Ishikawa (cell line): ENCODE data around the gene GAL3ST1.

ENCODE experiments used
- EGR1 ChIP-seq: IDR thresholded peaks from 2 replicates; pipeline ENCODE4 v1.6.1; 2012
- EP300 ChIP-seq: IDR thresholded peaks from 2 replicates; pipeline ENCODE4 v1.6.1; 2012; ENCODE audit warnings: borderline replicate concordance
- FOXM1 ChIP-seq: IDR thresholded peaks from 2 replicates; pipeline ENCODE4 v1.6.1; 2012; ENCODE audit warnings: low read depth, borderline replicate concordance
- RAD21 ChIP-seq: IDR thresholded peaks from 2 replicates; pipeline ENCODE4 v1.6.1; 2012; ENCODE audit warnings: low read depth
- TAF1 ChIP-seq: IDR thresholded peaks from 2 replicates; pipeline ENCODE4 v1.6.1; 2012; ENCODE audit warnings: low read depth, mild to moderate bottlenecking
- TCF12 ChIP-seq: IDR thresholded peaks from 2 replicates; pipeline ENCODE4 v1.6.1; 2012; ENCODE audit warnings: low read depth
- YY1 ChIP-seq: IDR thresholded peaks from 2 replicates; pipeline ENCODE4 v1.6.1; 2012; ENCODE audit warnings: low read depth
- ZBTB7A ChIP-seq: IDR thresholded peaks from 2 replicates; pipeline ENCODE4 v1.6.1; 2012; ENCODE audit warnings: low read depth
- TF ChIP-seq, protein P1 (sequence below): IDR thresholded peaks from 2 replicates; pipeline ENCODE4 v1.6.1; 2012; ENCODE audit warnings: low read depth, mild to moderate bottlenecking

DNA sequence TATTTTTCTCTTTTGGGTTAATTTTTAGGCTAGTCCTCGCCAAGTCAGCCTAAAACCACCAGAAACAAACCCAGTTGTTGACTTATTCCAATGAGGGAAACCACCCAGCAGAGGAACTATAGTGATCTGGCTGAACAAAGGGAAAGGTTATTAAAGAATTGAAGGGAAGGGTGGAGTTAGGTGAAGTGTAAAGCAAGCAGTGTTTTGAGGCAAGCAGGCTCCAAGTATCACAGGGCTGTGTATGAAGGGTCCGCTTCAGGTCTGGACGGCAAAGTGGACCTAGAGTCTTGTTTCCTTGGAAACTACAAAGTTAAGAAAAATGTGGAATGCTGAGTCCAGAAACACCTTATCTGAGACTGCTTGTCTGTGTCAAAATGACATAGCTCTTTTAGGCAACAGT is 29.3 kb upstream of the GAL3ST1 start:
- TF ChIP-seq RAD21 (no peak), TAF1 (no peak), EP300 (no peak), ZBTB7A (no peak), FOXM1 (no peak), TCF12 (no peak), YY1 (no peak), EGR1 (no peak)
- TF ChIP-seq, protein P1, sequence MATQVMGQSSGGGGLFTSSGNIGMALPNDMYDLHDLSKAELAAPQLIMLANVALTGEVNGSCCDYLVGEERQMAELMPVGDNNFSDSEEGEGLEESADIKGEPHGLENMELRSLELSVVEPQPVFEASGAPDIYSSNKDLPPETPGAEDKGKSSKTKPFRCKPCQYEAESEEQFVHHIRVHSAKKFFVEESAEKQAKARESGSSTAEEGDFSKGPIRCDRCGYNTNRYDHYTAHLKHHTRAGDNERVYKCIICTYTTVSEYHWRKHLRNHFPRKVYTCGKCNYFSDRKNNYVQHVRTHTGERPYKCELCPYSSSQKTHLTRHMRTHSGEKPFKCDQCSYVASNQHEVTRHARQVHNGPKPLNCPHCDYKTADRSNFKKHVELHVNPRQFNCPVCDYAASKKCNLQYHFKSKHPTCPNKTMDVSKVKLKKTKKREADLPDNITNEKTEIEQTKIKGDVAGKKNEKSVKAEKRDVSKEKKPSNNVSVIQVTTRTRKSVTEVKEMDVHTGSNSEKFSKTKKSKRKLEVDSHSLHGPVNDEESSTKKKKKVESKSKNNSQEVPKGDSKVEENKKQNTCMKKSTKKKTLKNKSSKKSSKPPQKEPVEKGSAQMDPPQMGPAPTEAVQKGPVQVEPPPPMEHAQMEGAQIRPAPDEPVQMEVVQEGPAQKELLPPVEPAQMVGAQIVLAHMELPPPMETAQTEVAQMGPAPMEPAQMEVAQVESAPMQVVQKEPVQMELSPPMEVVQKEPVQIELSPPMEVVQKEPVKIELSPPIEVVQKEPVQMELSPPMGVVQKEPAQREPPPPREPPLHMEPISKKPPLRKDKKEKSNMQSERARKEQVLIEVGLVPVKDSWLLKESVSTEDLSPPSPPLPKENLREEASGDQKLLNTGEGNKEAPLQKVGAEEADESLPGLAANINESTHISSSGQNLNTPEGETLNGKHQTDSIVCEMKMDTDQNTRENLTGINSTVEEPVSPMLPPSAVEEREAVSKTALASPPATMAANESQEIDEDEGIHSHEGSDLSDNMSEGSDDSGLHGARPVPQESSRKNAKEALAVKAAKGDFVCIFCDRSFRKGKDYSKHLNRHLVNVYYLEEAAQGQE = no peak
